H1 (cell line): ENCODE results near the gene SUSD1. TPM values are rescaled to one million over a fixed set of nuclear protein-coding genes. Genes with fewer than 3 reads are reported as not detected.

ENCODE experiments used
- CTCF ChIA-PET: fragments of 300-600 bp; sonication (Branson Sonifier 250); formaldehyde crosslinking; loops from one replicate; lab custom pipeline; 2021; ENCODE audit not compliant: partially characterized antibody; lab: Charles Lee
- POLR2A ChIA-PET: fragments of 300-600 bp; sonication (Branson Sonifier 250); formaldehyde crosslinking; loops from one replicate; lab custom pipeline; 2021; ENCODE audit warnings: inconsistent platforms; ENCODE audit not compliant: partially characterized antibody; lab: Charles Lee
- DNase-seq, 2 experiments: peaks; one replicate each; pipeline versions ENCODE4 v3.0.0 to v3.0.0-alpha.2; 2010 to 2022; ENCODE audit warnings: low spot score in 2 of 2, low read depth in 1 of 2, mixed read lengths in 1 of 2
- FAIRE-seq: peaks from 2 replicates; lab custom pipeline; 2011; peaks lifted over from hg19 to GRCh38; lab: Jason Lieb, UNC
- H2AFZ ChIP-seq: 2 replicates; pipeline ENCODE4 v1.8.1; 2012; ENCODE audit warnings: low read length, inconsistent platforms
- H2AK5ac ChIP-seq: 2 replicates; pipeline ENCODE4 v1.6.1; 2013; ENCODE audit warnings: low read depth, low read length
- H2BK120ac ChIP-seq: replicated peaks from 2 replicates; pipeline ENCODE3; 2013; ENCODE audit warnings: low read depth, low read length, inconsistent platforms
- H2BK12ac ChIP-seq: 2 replicates; pipeline ENCODE4 v1.6.1; 2013; ENCODE audit warnings: low read depth, low read length
- H2BK15ac ChIP-seq: 2 replicates; pipeline ENCODE4 v1.6.1; 2013; ENCODE audit warnings: low read length
- H2BK20ac ChIP-seq: 2 replicates; pipeline ENCODE4 v1.6.1; 2013; ENCODE audit warnings: low read length
- H2BK5ac ChIP-seq: 2 replicates; pipeline ENCODE4 v1.6.1; 2013; ENCODE audit warnings: low read depth, low read length
- H3K14ac ChIP-seq: 2 replicates; pipeline ENCODE4 v1.6.1; 2013; ENCODE audit warnings: inconsistent platforms; ENCODE audit not compliant: insufficient read length
- H3K18ac ChIP-seq: 2 replicates; pipeline ENCODE4 v1.6.1; 2013; ENCODE audit warnings: low read length; ENCODE audit errors: extremely low read depth
- H3K23ac ChIP-seq: 2 replicates; pipeline ENCODE4 v1.6.1; 2013; ENCODE audit warnings: inconsistent platforms; ENCODE audit not compliant: insufficient read length
- H3K23me2 ChIP-seq: 2 replicates; pipeline ENCODE4 v1.6.1; 2013; ENCODE audit warnings: low read depth, low read length
- H3K27ac ChIP-seq: 2 replicates; pipeline ENCODE4 v1.6.1; 2011; ENCODE audit warnings: low read depth, low read length, inconsistent platforms
- H3K27me3 ChIP-seq, 4 experiments: replicated peaks in 1 of 4; 1 replicate in 1 of 4; 2 replicates in 3 of 4; pipeline versions ENCODE4 v1.6.1 to v1.8.1; 2011 to 2013; ENCODE audit warnings: low read length in 3 of 4, mild to moderate bottlenecking in 3 of 4, inconsistent platforms in 2 of 4, mixed read lengths in 2 of 4, moderate library complexity in 1 of 4; ENCODE audit not compliant: control insufficient read depth in 3 of 4, insufficient read depth in 3 of 4; ENCODE audit errors: extremely low read depth in 1 of 4
- H3K36me3 ChIP-seq, 4 experiments: 2 replicates each; pipeline versions ENCODE4 v1.6.1 to v1.8.1; 2011 to 2013; ENCODE audit warnings: mild to moderate bottlenecking in 4 of 4, low read length in 3 of 4, moderate library complexity in 2 of 4, control low read depth in 1 of 4, inconsistent platforms in 1 of 4; ENCODE audit not compliant: insufficient read depth in 4 of 4, control insufficient read depth in 2 of 4
- H3K4ac ChIP-seq: replicated peaks from 2 replicates; pipeline ENCODE3; 2013; ENCODE audit warnings: low read length, low read depth, mixed read lengths, inconsistent platforms; ENCODE audit not compliant: insufficient read length
- H3K4me1 ChIP-seq, 4 experiments: replicated peaks in 1 of 4; 1 replicate in 1 of 4; 2 replicates in 3 of 4; pipeline versions ENCODE4 v1.6.1 to v1.8.1; 2011 to 2013; ENCODE audit warnings: low read length in 3 of 4, inconsistent platforms in 2 of 4, mixed read lengths in 1 of 4; ENCODE audit not compliant: insufficient read depth in 4 of 4, control insufficient read depth in 3 of 4
- H3K4me2 ChIP-seq, 2 experiments: 2 replicates each; pipeline versions ENCODE4 v1.6.1 to v1.8.1; 2011 to 2013; ENCODE audit warnings: low read depth in 2 of 2, low read length in 2 of 2, control low read depth in 1 of 2, inconsistent platforms in 1 of 2, mild to moderate bottlenecking in 1 of 2; ENCODE audit not compliant: insufficient read depth in 1 of 2
- H3K4me3 ChIP-seq, 4 experiments: fragments of 200-600, 300-600 bp in 1 of 4; sonication (generic), shearing (Covaris generic), sonication (Bioruptor Twin) in 1 of 4; 2 replicates each; pipeline versions ENCODE4 v1.5.1 to v1.8.1; 2011 to 2016; ENCODE audit warnings: low read length in 4 of 4, low read depth in 3 of 4, control low read depth in 2 of 4, inconsistent platforms in 2 of 4, mild to moderate bottlenecking in 2 of 4, mixed read lengths in 1 of 4, moderate library complexity in 1 of 4; ENCODE audit not compliant: insufficient read depth in 2 of 4; ENCODE audit errors: extremely low read depth in 1 of 4
- H3K56ac ChIP-seq: replicated peaks from 2 replicates; pipeline ENCODE3; 2013; ENCODE audit warnings: low read depth, mild to moderate bottlenecking, mixed read lengths, low read length, inconsistent platforms; ENCODE audit not compliant: insufficient read length
- H3K79me1 ChIP-seq: 2 replicates; pipeline ENCODE4 v1.6.1; 2013; ENCODE audit warnings: low read depth, low read length, control low read depth
- H3K79me2 ChIP-seq, 2 experiments: 2 replicates each; pipeline versions ENCODE4 v1.6.1 to v1.8.1; 2012 to 2013; ENCODE audit warnings: low read length in 2 of 2, mild to moderate bottlenecking in 2 of 2, inconsistent platforms in 1 of 2; ENCODE audit not compliant: insufficient read depth in 2 of 2, control insufficient read depth in 1 of 2
- H3K9ac ChIP-seq, 4 experiments: replicated peaks in 1 of 4; 1 replicate in 1 of 4; 2 replicates in 3 of 4; pipeline versions ENCODE4 v1.6.1 to v1.8.1; 2011 to 2013; ENCODE audit warnings: low read depth in 3 of 4, low read length in 3 of 4, control low read depth in 2 of 4, mild to moderate bottlenecking in 2 of 4, moderate library complexity in 2 of 4, inconsistent platforms in 1 of 4; ENCODE audit errors: extremely low read depth in 1 of 4
- H3K9me3 ChIP-seq, 2 experiments: 2 replicates each; pipeline versions ENCODE4 v1.6.1 to v1.8.1; 2012 to 2013; ENCODE audit warnings: mild to moderate bottlenecking in 2 of 2, moderate library complexity in 2 of 2, control low read depth in 1 of 2, inconsistent platforms in 1 of 2, low read depth in 1 of 2, low read length in 1 of 2, mixed read lengths in 1 of 2; ENCODE audit not compliant: insufficient read depth in 2 of 2
- H4K20me1 ChIP-seq, 2 experiments: replicated peaks in 1 of 2; 2 replicates each; pipeline versions ENCODE3 to v1.8.1; 2011 to 2013; ENCODE audit warnings: inconsistent platforms in 2 of 2, low read length in 2 of 2, mild to moderate bottlenecking in 1 of 2; ENCODE audit not compliant: insufficient read depth in 2 of 2, control insufficient read depth in 1 of 2
- H4K5ac ChIP-seq: 2 replicates; pipeline ENCODE4 v1.6.1; 2013; ENCODE audit warnings: low read length, low read depth, mixed read lengths, inconsistent platforms; ENCODE audit not compliant: insufficient read length
- H4K8ac ChIP-seq: 2 replicates; pipeline ENCODE4 v1.8.0; 2013; ENCODE audit warnings: mild to moderate bottlenecking, moderate library complexity, low read length, inconsistent platforms; ENCODE audit not compliant: insufficient read depth; ENCODE audit errors: extremely low read depth
- H4K91ac ChIP-seq: replicated peaks from 2 replicates; pipeline ENCODE3; 2013; ENCODE audit warnings: low read length, mixed read lengths, inconsistent platforms; ENCODE audit not compliant: insufficient read length
- WGBS, 2 experiments: shearing (Covaris generic) in 1 of 2; methylation state at CpG; one replicate each; pipeline versions ENCODE4 v1.1.6 to v1.1.7; 2013 to 2015; ENCODE audit warnings: low lambda C conversion rate in 2 of 2, mixed read lengths in 2 of 2, inconsistent platforms in 1 of 2, low coverage in 1 of 2, missing lambda C conversion rate in 1 of 2; ENCODE audit not compliant: insufficient replicate concordance in 2 of 2, insufficient coverage in 1 of 2, insufficient read length in 1 of 2; ENCODE audit errors: extremely low coverage in 1 of 2, missing lambda C conversion rate in 1 of 2; 5-methylcytosine and 5-hydroxymethylcytosine counted together
- polyA plus RNA-seq, 7 experiments: library from polyadenylated mRNA; depleted of rRNA in 3 of 7; stranded (reverse) in 5 of 7; unstranded in 2 of 7; fragments of >200 nt in 5 of 7; fragments of 200-250 nt in 2 of 7; gene quantifications; 1 replicate in 5 of 7; 2 replicates in 1 of 7; 4 replicates in 1 of 7; pipeline versions ENCODE4 v1.2.1 to v1.2.3, GENCODE V29; 2011 to 2013; ENCODE audit warnings: missing spikeins in 2 of 7, mixed read lengths in 2 of 7
- total RNA-seq: library from RNA; stranded (reverse); fragmentation: NEBNext Ultra II Directional; extraction: Animal tissue kit (Norgen Biotek cat#: 25700); gene quantifications from 2 replicates; pipeline ENCODE4 v1.2.1, GENCODE V29; 2021

The SUSD1 gene
- total and polyA plus RNA-seq, 2 of the 8 experiments (the other 6 are each of a cell fraction or from before 2014, with no cell fraction given), result 2.8 to 7.2 TPM

GRCh38 chr9:112000743-112001142 lies 174.4 kb downstream of the SUSD1 start:
- no peak overlapping the region for H3K18ac ChIP-seq
- H4K8ac ChIP-seq, result no peak overlapping the region
- no peak overlapping the region for H2BK15ac ChIP-seq
- H3K27ac ChIP-seq, result no peak overlapping the region
- no peak for DNase-seq
- H3K4me3 ChIP-seq, result no peak overlapping the region
- no peaks in the 10 kb centered on the region for H3K79me2 ChIP-seq
- no peaks in the 10 kb centered on the region for H3K36me3 ChIP-seq
- no peak overlapping the region for H3K4me2 ChIP-seq
- WGBS, 2 experiments, result 78% methylated on average over 3 of the region's 3 CpGs; no CpG with 5 or more reads in 1 of the 2 experiments
- no peak overlapping the region for H3K9ac ChIP-seq
- no peak overlapping the region for H2BK120ac ChIP-seq
- no peak overlapping the region for H2BK5ac ChIP-seq
- POLR2A ChIA-PET, result no interaction called here
- H4K5ac ChIP-seq, result no peak overlapping the region
- no peak overlapping the region for H2AFZ ChIP-seq
- no peak overlapping the region for H3K56ac ChIP-seq
- H3K14ac ChIP-seq, result no peak overlapping the region
- no peak overlapping the region for H3K23ac ChIP-seq
- H3K4ac ChIP-seq, result no peak overlapping the region
- no peak overlapping the region for H2BK20ac ChIP-seq
- no peak for FAIRE-seq
- no peak overlapping the region for H2BK12ac ChIP-seq
- H3K9me3 ChIP-seq, result no peaks in the 10 kb centered on the region
- H4K20me1 ChIP-seq, result no peaks in the 10 kb centered on the region
- no peaks in the 10 kb centered on the region for H3K4me1 ChIP-seq
- H4K91ac ChIP-seq, result no peak overlapping the region
- H2AK5ac ChIP-seq, result no peak overlapping the region
- H3K27me3 ChIP-seq, result no peaks in the 10 kb centered on the region
- H3K79me1 ChIP-seq, result no peaks in the 10 kb centered on the region
- CTCF ChIA-PET, result interaction anchor here (0.9 to 3.3 kb wide), 7 partner anchors 11 to 81 kb away, joined by 3 to 11 read pairs (median 3); no protein-coding TSS in a partner anchor
- H3K23me2 ChIP-seq, result no peaks in the 10 kb centered on the region
